PC-9 (cell line): ENCODE measurements around the gene GALC. TPM values are rescaled to one million over a fixed set of nuclear protein-coding genes. Genes with fewer than 3 reads are reported as not detected.

Experiments
- BruUV-seq: library from RNA; stranded (reverse); fragments of 400-500 nt; replicated peaks from 2 replicates; lab custom pipeline; 2021; lab: Mats Ljungman, UMichigan
- CTCF ChIA-PET: fragments of 300-600 bp; sonication (Branson Sonifier 250); formaldehyde crosslinking; loops from one replicate; lab custom pipeline; 2022; ENCODE audit warnings: antibody characterized with exemption; lab: Charles Lee
- POLR2A ChIA-PET: fragments of 300-600 bp; sonication (Branson Sonifier 250); formaldehyde crosslinking; loops from one replicate; lab custom pipeline; 2022; ENCODE audit warnings: antibody characterized with exemption; ENCODE audit not compliant: unreplicated experiment; lab: Charles Lee
- DNase-seq, 2 experiments: peaks; one replicate each; pipeline versions ENCODE4 v3.0.0 to v3.0.0-alpha.2; 2015 to 2022; ENCODE audit warnings: mixed read lengths in 1 of 2
- H2AFZ ChIP-seq: fragments of 200-600 bp; sonication (generic); 2 replicates; pipeline ENCODE4 v1.8.1; 2017; ENCODE audit warnings: antibody characterized with exemption
- H3F3A ChIP-seq: fragments of 200-600 bp; sonication (generic); 2 replicates; pipeline ENCODE4 v1.8.1; 2017; ENCODE audit warnings: antibody characterized with exemption, mild to moderate bottlenecking, low read depth; ENCODE audit not compliant: insufficient read depth
- H3K27ac ChIP-seq: fragments of 200-600 bp; sonication (generic); 2 replicates; pipeline ENCODE4 v1.6.1; 2016; ENCODE audit warnings: mixed run types
- H3K27me3 ChIP-seq: fragments of 200-600 bp; sonication (generic); 2 replicates; pipeline ENCODE4 v1.6.1; 2016; ENCODE audit warnings: low read depth, mixed run types; ENCODE audit not compliant: insufficient read depth
- H3K36me3 ChIP-seq: fragments of 200-600 bp; sonication (generic); 2 replicates; pipeline ENCODE4 v1.6.1; 2016; ENCODE audit warnings: low read depth, mixed run types
- H3K4me1 ChIP-seq: fragments of 200-600 bp; sonication (generic); replicated peaks from 2 replicates; pipeline ENCODE4 v1.6.1; 2016; ENCODE audit warnings: mixed run types; ENCODE audit not compliant: insufficient read depth
- H3K4me2 ChIP-seq: fragments of 200-600 bp; sonication (generic); 2 replicates; pipeline ENCODE4 v1.6.1; 2017; ENCODE audit warnings: mixed run types
- H3K4me3 ChIP-seq: fragments of 200-600 bp; sonication (generic); 2 replicates; pipeline ENCODE4 v1.6.1; 2016; ENCODE audit warnings: mixed run types
- H3K79me2 ChIP-seq: fragments of 200-600 bp; sonication (generic); 2 replicates; pipeline ENCODE4 v1.6.1; 2017; ENCODE audit warnings: low read depth, mixed run types
- H3K9me2 ChIP-seq: fragments of 200-600 bp; sonication (generic); 2 replicates; pipeline ENCODE4 v1.8.1; 2017; ENCODE audit warnings: mild to moderate bottlenecking; ENCODE audit not compliant: insufficient read depth
- H3K9me3 ChIP-seq: fragments of 200-600 bp; sonication (generic); 2 replicates; pipeline ENCODE4 v1.8.1; 2016; ENCODE audit warnings: low read depth; ENCODE audit not compliant: insufficient read depth
- H4K20me1 ChIP-seq: fragments of 200-600 bp; sonication (generic); 2 replicates; pipeline ENCODE4 v1.8.1; 2017; ENCODE audit not compliant: insufficient read depth
- EZH2 ChIP-seq: fragments of 200-600 bp; sonication (generic); IDR thresholded peaks from 2 replicates; pipeline ENCODE4 v1.8.0; 2017; ENCODE audit warnings: antibody characterized with exemption, low read depth
- intact Hi-C: fragments of 100-400 bp; cut with micrococcal nuclease; formaldehyde crosslinking; loops from one replicate; pipeline ENCODE4 v1.10.0; 2022; ENCODE audit not compliant: unreplicated experiment
- total RNA-seq: library from RNA; stranded (reverse); gene quantifications from 2 replicates; pipeline ENCODE4 v1.2.3, GENCODE V29; 2021
- TF ChIP-seq, protein P1 (sequence below): fragments of 200-600 bp; sonication (generic); conservative IDR thresholded peaks from 2 replicates; pipeline ENCODE4 v1.6.1; 2017; ENCODE audit warnings: mixed run types, antibody characterized with exemption, mild to moderate bottlenecking, moderate library complexity

Gene GALC
- total RNA-seq, 1 experiment from 2014 or later, result 2.0 TPM

- no peaks in the 10 kb centered on the region for H3K79me2 ChIP-seq
- H2AFZ ChIP-seq, result no peak overlapping the region
- no peaks in the 10 kb centered on the region for H3K9me3 ChIP-seq
- TF ChIP-seq, protein P1, sequence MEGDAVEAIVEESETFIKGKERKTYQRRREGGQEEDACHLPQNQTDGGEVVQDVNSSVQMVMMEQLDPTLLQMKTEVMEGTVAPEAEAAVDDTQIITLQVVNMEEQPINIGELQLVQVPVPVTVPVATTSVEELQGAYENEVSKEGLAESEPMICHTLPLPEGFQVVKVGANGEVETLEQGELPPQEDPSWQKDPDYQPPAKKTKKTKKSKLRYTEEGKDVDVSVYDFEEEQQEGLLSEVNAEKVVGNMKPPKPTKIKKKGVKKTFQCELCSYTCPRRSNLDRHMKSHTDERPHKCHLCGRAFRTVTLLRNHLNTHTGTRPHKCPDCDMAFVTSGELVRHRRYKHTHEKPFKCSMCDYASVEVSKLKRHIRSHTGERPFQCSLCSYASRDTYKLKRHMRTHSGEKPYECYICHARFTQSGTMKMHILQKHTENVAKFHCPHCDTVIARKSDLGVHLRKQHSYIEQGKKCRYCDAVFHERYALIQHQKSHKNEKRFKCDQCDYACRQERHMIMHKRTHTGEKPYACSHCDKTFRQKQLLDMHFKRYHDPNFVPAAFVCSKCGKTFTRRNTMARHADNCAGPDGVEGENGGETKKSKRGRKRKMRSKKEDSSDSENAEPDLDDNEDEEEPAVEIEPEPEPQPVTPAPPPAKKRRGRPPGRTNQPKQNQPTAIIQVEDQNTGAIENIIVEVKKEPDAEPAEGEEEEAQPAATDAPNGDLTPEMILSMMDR, result no peak
- TF ChIP-seq EZH2, result no peak
- CTCF ChIA-PET, result no interaction called here
- no peak overlapping the region for H3K4me3 ChIP-seq
- H3K4me1 ChIP-seq, result no peaks in the 10 kb centered on the region
- no peak overlapping the region for H3K27ac ChIP-seq
- no peak overlapping the region for H3K4me2 ChIP-seq
- intact Hi-C loops, result loop anchor here (10.0 kb wide), 1 partner anchor 234 kb away; no protein-coding TSS in a partner anchor
- H3K27me3 ChIP-seq, result no peaks in the 10 kb centered on the region
- DNase-seq, result no peak
- BruUV-seq, result no TSS peak
- no peaks in the 10 kb centered on the region for H3K36me3 ChIP-seq
- H3F3A ChIP-seq, result no peaks in the 10 kb centered on the region
- no peaks in the 10 kb centered on the region for H4K20me1 ChIP-seq
- POLR2A ChIA-PET, result no interaction called here
- H3K9me2 ChIP-seq, result no peaks in the 10 kb centered on the region
Measured at GRCh38 chr14:87940894-87941293, 52.1 kb downstream of the GALC start.

DNA sequence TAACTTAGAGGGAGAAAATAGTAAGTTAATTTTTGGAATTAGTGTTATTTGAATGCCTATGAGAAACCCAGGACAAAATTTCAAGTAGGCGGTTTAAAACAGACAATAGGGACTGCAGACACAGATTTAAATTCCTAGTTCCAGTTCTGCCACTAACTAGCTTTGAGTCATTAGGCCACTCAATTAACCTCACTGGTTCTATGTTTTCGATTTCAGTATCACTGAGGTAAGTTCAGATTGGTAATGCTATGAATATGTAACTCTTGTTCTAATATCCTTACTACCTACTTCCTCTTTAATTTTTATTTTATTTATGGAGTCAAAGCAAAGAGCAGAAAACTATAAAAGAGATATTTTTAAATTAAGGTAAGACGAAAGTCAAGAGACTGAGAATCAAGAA is 52.6 kb downstream of the GALC start:
- no TSS peak for BruUV-seq
- Histone ChIP-seq H3K27ac (no peak overlapping the region), H3K27me3 (no peaks in the 10 kb centered on the region), H3K4me1 (no peaks in the 10 kb centered on the region), H3K4me3 (no peak overlapping the region), H3K9me2 (no peaks in the 10 kb centered on the region), H2AFZ (no peak overlapping the region), H4K20me1 (no peaks in the 10 kb centered on the region), H3K9me3 (no peaks in the 10 kb centered on the region), H3F3A (no peaks in the 10 kb centered on the region), H3K36me3 (no peaks in the 10 kb centered on the region), H3K79me2 (no peaks in the 10 kb centered on the region), H3K4me2 (no peak overlapping the region)
- CTCF ChIA-PET, result no interaction called here
- TF ChIP-seq EZH2, result no peak
- TF ChIP-seq, protein P1, result no peak
- POLR2A ChIA-PET, result no interaction called here
- DNase-seq, result no peak
- intact Hi-C loops, result loop anchor here (10.0 kb wide), 1 partner anchor 234 kb away; no protein-coding TSS in a partner anchor

DNA sequence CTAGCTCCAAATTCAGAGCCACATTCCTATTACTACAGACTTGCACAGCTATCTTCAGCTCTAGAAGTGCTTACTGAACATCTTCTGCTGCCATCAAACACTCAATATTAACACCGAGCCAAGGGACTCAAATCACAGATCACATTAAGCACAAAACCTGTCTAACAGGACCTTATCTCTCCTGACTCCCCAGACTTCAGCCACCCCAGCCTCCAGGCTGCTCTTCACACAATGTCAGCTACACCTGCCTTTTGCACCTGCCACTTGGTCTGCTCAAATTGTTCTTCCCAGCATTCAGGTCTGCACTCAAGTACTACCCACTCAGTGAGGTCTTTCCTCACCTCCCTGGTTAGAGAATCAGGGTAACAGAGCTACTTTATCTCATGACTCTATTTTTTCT is 57.1 kb downstream of the GALC start:
- Histone ChIP-seq H3K9me3 (no peaks in the 10 kb centered on the region), H3K9me2 (no peaks in the 10 kb centered on the region), H3K4me1 (no peaks in the 10 kb centered on the region), H3K4me3 (no peak overlapping the region), H3K4me2 (no peak overlapping the region), H2AFZ (no peak overlapping the region), H3K27ac (no peak overlapping the region), H3K27me3 (no peaks in the 10 kb centered on the region), H3F3A (no peaks in the 10 kb centered on the region), H3K36me3 (no peaks in the 10 kb centered on the region), H3K79me2 (no peaks in the 10 kb centered on the region), H4K20me1 (no peaks in the 10 kb centered on the region)
- intact Hi-C loops, result no loop called here
- POLR2A ChIA-PET, result no interaction called here
- no TSS peak for BruUV-seq
- TF ChIP-seq, protein P1, result no peak
- TF ChIP-seq EZH2, result no peak
- CTCF ChIA-PET, result no interaction called here
- DNase-seq, result no peak
